HG02884 (cell line): ENCODE measurements around the gene SNX22.

ENCODE experiments used
- ATAC-seq: cut with Tn5 transposase; IDR thresholded peaks from one replicate; pipeline ENCODE4 v1.9.1; 2021; ENCODE audit warnings: mild to moderate bottlenecking, moderate library complexity; ENCODE audit not compliant: unreplicated experiment

SNX22 gene

GRCh38 chr15:64193971-64194370, 42.4 kb downstream of the SNX22 start:
- ATAC-seq: no peak

GRCh38 chr15:64197425-64197824, 45.9 kb downstream of the SNX22 start:
- no peak for ATAC-seq

GRCh38 chr15:64205202-64205601, 53.7 kb downstream of the SNX22 start:
- no peak for ATAC-seq
